HEK293T (cell line): ENCODE results near the gene TMEM208.

ENCODE experiments used
- CTCF ChIA-PET: fragments of 350-600 bp; formaldehyde crosslinking; extraction: SDS; loops from one replicate; lab custom pipeline; 2021; ENCODE audit warnings: antibody characterized with exemption, inconsistent platforms; lab: Yijun Ruan, JAX
- POLR2A ChIA-PET: fragments of 350-600 bp; formaldehyde crosslinking; extraction: SDS; loops from one replicate; lab custom pipeline; 2020; ENCODE audit warnings: antibody characterized with exemption, inconsistent platforms; lab: Yijun Ruan, JAX
- DNase-seq: peaks from one replicate; pipeline ENCODE4 v3.0.0; 2012; ENCODE audit warnings: mixed read lengths; ENCODE audit errors: extremely low spot score
- ARNT ChIP-seq: fragments of 450-650 bp; IDR thresholded peaks from 2 replicates; pipeline ENCODE4 v1.6.1; 2017; ENCODE audit warnings: mild to moderate bottlenecking
- BHLHE40 ChIP-seq: fragments of 450-650 bp; IDR thresholded peaks from 2 replicates; pipeline ENCODE4 v1.6.1; 2016; ENCODE audit warnings: mild to moderate bottlenecking, moderate library complexity, borderline replicate concordance
- CTBP1 ChIP-seq: fragments of 450-650 bp; IDR thresholded peaks from 2 replicates; pipeline ENCODE4 v1.6.1; 2016; ENCODE audit warnings: borderline replicate concordance
- ELF4 ChIP-seq: fragments of 450-650 bp; IDR thresholded peaks from 2 replicates; pipeline ENCODE4 v1.6.1; 2017; ENCODE audit warnings: antibody characterized with exemption
- FOXA1 ChIP-seq: fragments of 450-650 bp; IDR thresholded peaks from 2 replicates; pipeline ENCODE4 v1.6.1; 2016; ENCODE audit warnings: mild to moderate bottlenecking
- FOXK2 ChIP-seq: fragments of 450-650 bp; IDR thresholded peaks from 2 replicates; pipeline ENCODE4 v1.6.1; 2016; ENCODE audit warnings: mild to moderate bottlenecking
- FOXM1 ChIP-seq: fragments of 450-650 bp; IDR thresholded peaks from 2 replicates; pipeline ENCODE4 v1.6.1; 2017; ENCODE audit warnings: mild to moderate bottlenecking, borderline replicate concordance
- HDGF ChIP-seq: fragments of 450-650 bp; IDR thresholded peaks from 2 replicates; pipeline ENCODE4 v1.6.1; 2017; ENCODE audit warnings: antibody characterized with exemption, borderline replicate concordance
- L3MBTL2 ChIP-seq: fragments of 450-650 bp; conservative IDR thresholded peaks from 2 replicates; pipeline ENCODE4 v1.6.1; 2016; ENCODE audit warnings: mild to moderate bottlenecking
- LEF1 ChIP-seq: fragments of 450-650 bp; IDR thresholded peaks from 2 replicates; pipeline ENCODE4 v1.6.1; 2017; ENCODE audit warnings: mild to moderate bottlenecking, borderline replicate concordance
- NFRKB ChIP-seq: fragments of 450-650 bp; IDR thresholded peaks from 2 replicates; pipeline ENCODE4 v1.6.1; 2016; ENCODE audit warnings: mild to moderate bottlenecking, moderate library complexity
- PKNOX1 ChIP-seq: fragments of 450-650 bp; IDR thresholded peaks from 2 replicates; pipeline ENCODE4 v1.6.1; 2016
- SP1 ChIP-seq: fragments of 450-650 bp; IDR thresholded peaks from 2 replicates; pipeline ENCODE4 v1.6.1; 2017
- SUZ12 ChIP-seq: fragments of 450-650 bp; IDR thresholded peaks from 2 replicates; pipeline ENCODE4 v1.6.1; 2016; ENCODE audit warnings: mild to moderate bottlenecking
- TARDBP ChIP-seq: fragments of 450-650 bp; IDR thresholded peaks from 2 replicates; pipeline ENCODE4 v1.6.1; 2016
- ZNF384 ChIP-seq: fragments of 450-650 bp; IDR thresholded peaks from 2 replicates; pipeline ENCODE4 v1.6.1; 2016

TMEM208 gene

GRCh38 chr16:67193536-67193935, 33.4 kb upstream of the TMEM208 start:
- TF ChIP-seq ZNF384 (no peak), ELF4 (no peak), CTBP1 (no peak), SP1 (no peak), FOXA1 (no peak), TARDBP (no peak), SUZ12 (no peak), HDGF (no peak), FOXK2 (no peak), BHLHE40 (no peak), LEF1 (no peak), FOXM1 (no peak), ARNT (no peak), L3MBTL2 (no peak), PKNOX1 (no peak), NFRKB (no peak)
- DNase-seq: no peak
- ChIA-PET POLR2A (interaction anchor here (0.6 to 1.9 kb wide), 5 partner anchors 33 to 54 kb away, joined by 3 to 7 read pairs (median 3); partner anchors contain the start of genes FHOD1 and TMEM208), CTCF (no interaction called here)

GRCh38 chr16:67194260-67194659, 32.7 kb upstream of the TMEM208 start:
- POLR2A ChIA-PET: no interaction called here
- no peak for DNase-seq
- TF ChIP-seq ELF4: no peak
- CTCF ChIA-PET: no interaction called here

- ChIA-PET CTCF (no interaction called here), POLR2A (no interaction called here)
- TF ChIP-seq HDGF (no peak), SUZ12 (no peak), CTBP1 (no peak), TARDBP (no peak), FOXK2 (no peak), PKNOX1 (no peak), ELF4 (no peak), FOXM1 (no peak), L3MBTL2 (no peak), BHLHE40 (no peak), LEF1 (no peak), FOXA1 (no peak), ZNF384 (no peak), NFRKB (no peak), ARNT (no peak), SP1 (no peak)
- no peak for DNase-seq
Observed at GRCh38 chr16:67195676-67196075, 31.3 kb upstream of the TMEM208 start.

GRCh38 chr16:67196881-67197280, 30.0 kb upstream of the TMEM208 start:
- TF ChIP-seq ARNT (no peak), ELF4 (no peak), TARDBP (no peak), FOXA1 (no peak), L3MBTL2 (no peak), BHLHE40 (no peak), SUZ12 (no peak), ZNF384 (no peak), LEF1 (no peak), FOXM1 (no peak), PKNOX1 (no peak), CTBP1 (no peak), SP1 (no peak), HDGF (no peak), FOXK2 (no peak), NFRKB (no peak)
- ChIA-PET CTCF (no interaction called here), POLR2A (interaction anchor here (1.7 kb wide), 1 partner anchor 49 kb away, joined by 5 read pairs; no protein-coding TSS in a partner anchor)
- DNase-seq: no peak

- POLR2A ChIA-PET: interaction anchor here (1.0 to 1.7 kb wide), 4 partner anchors 23 to 50 kb away, joined by 3 to 5 read pairs (median 4); partner anchors contain the start of genes FHOD1 and TMEM208
- DNase-seq: no peak
- CTCF ChIA-PET: interaction anchor here (0.5 to 0.6 kb wide), 2 partner anchors 13 to 26 kb away, joined by 5 read pairs; no protein-coding TSS in a partner anchor
- TF ChIP-seq FOXM1 (no peak), ELF4 (no peak), L3MBTL2 (no peak), FOXK2 (no peak), TARDBP (no peak), FOXA1 (no peak)
Observed at GRCh38 chr16:67197704-67198103, 29.2 kb upstream of the TMEM208 start.

GRCh38 chr16:67198238-67198734, 28.6 kb upstream of the TMEM208 start:
- DNase-seq: no peak
- ChIA-PET CTCF (interaction anchor here (0.6 kb wide), 1 partner anchor 25 kb away, joined by 5 read pairs; no protein-coding TSS in a partner anchor), POLR2A (interaction anchor here (1.0 to 1.7 kb wide), 4 partner anchors 23 to 49 kb away, joined by 3 to 5 read pairs (median 4); partner anchors contain the start of genes FHOD1 and TMEM208)
- TF ChIP-seq L3MBTL2: no peak
- no peak for TF ChIP-seq HDGF
- no peak for TF ChIP-seq ARNT
- TF ChIP-seq FOXA1: no peak
- no peak for TF ChIP-seq ZNF384
- TF ChIP-seq FOXK2: no peak
- TF ChIP-seq PKNOX1: no peak
- TF ChIP-seq ELF4: no peak
- no peak for TF ChIP-seq BHLHE40
- TF ChIP-seq SUZ12: no peak
- TF ChIP-seq TARDBP: no peak
- TF ChIP-seq FOXM1: no peak
- no peak for TF ChIP-seq LEF1
- TF ChIP-seq SP1: no peak
- TF ChIP-seq CTBP1: no peak
- TF ChIP-seq NFRKB: no peak
